Tongue (tissue), 3 donors: Measurements from ENCODE around the gene GRXCR1. TPM values are rescaled to one million over a fixed set of nuclear protein-coding genes. Genes with fewer than 3 reads are reported as not detected.

Experiments used
- DNase-seq: peaks from one replicate; pipeline ENCODE4 v3.0.0-alpha.2; 2015
- small RNA-seq: library from RNA; depleted of rRNA; stranded (forward); fragments of <200 nt; gene quantifications from one replicate; pipeline ENCODE3, GENCODE V24; 2014; ENCODE audit warnings: low replicate concordance
- total RNA-seq: library from RNA; depleted of rRNA; stranded (reverse); fragments of >200 nt; gene quantifications from one replicate; pipeline ENCODE4 v1.2.3, GENCODE V29; 2014

GRXCR1 gene
- total RNA-seq, 1 donor from 2014 or later: not detected

GRCh38 chr4:42928582-42928981 is 36.1 kb downstream of the GRXCR1 start:
- no peak for DNase-seq

GRCh38 chr4:42942216-42942615 is 49.7 kb downstream of the GRXCR1 start:
- no peak for DNase-seq

- DNase-seq: no peak
These were observed 53.4 kb downstream of the GRXCR1 start for GRCh38 chr4:42945874-42946273.

DNA sequence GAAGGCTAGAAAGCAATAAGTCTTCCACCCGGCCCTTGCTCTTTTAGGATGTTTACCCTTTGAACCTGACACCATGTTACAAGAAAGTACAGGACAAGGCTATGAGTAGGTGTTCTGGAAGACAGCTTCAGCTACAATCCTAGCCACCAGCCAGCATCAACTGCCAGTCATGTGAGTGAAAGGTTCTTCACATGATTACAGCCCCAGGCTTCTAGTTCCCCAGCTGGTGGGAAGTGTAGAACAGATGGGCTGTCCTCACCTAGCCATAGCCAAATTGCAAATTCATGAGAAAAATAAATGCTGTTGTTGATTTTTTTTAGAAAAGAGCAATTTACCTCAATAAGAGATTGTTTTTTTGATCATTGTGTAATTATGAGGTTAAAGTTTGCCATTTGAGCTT is 60.8 kb downstream of the GRXCR1 start:
- DNase-seq: no peak

- DNase-seq: peak; percentile 3
These were observed 62.6 kb downstream of the GRXCR1 start for GRCh38 chr4:42954963-42955669.

DNA sequence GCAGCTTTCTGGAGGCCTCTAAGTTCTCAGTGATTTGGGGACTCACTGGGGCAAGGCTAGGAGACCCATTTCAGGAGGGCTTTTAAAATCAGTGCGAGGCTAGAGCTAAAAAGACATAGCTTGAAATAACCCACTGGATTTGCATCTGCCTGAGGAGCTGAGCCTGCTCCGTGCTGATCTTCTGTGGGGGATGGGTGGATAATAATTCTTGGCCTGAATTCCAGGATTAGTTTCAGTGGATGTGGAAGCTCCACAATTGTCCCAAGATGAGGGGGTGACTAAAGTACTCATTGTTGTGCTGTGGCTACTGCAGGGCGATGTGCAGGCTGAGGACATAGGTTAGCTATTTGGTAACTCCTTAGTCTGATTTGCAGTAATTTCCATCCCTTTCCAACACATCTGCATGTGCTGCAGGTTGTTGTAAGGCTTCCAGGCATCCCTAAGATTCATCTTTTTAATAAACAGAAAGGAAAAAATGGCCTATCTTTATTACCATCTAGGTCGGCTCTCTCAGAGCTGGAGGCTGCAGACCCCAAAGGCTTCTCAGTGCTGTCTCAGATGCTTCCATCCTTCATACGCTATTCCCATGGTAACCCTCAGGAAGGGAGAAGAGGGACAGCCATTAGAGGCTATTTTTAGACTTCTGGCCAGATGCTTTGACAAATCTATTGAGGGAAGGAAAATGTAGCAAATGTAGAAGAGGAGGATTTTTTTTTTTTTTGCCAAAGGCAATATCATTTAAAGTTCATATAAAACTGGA is 63.4 kb downstream of the GRXCR1 start:
- no peak for DNase-seq

DNA sequence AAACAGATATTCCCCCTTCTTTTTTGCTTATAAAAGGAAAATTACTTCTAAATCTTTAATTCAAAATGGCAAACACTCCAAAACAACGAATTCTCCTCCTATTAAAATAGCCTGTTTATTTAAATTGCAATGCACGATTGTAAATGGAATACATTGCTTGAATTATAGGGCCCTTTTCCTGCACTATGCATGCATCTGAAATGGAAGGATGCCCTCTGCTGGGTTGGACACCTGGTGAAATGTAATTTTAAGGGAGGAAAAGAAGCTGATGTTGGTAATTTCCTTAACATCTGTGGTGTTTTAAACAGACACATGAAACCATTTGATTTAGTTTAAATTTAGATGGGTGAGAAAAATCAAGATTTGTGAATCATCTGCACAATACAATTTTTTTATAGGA is 72.8 kb downstream of the GRXCR1 start:
- DNase-seq: peak; percentile 15

DNA sequence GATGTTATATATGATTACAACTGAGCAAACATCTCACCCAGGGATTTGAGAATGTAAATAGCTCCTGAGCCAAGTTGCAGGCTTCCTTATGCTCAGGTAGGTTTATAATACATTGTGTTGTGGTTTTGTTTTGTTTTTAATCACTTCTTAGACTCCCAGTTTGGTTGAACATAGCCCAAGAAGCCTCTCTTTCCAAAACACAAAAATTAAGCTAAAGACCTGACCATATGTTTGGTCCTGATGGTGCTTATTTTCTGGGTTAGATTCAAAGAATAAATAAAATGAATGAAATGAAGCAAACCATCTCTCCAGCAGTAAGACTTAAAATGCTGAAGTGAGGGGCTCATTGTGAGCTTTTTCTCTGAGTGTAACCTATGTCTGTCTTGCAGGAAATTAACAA is 93.5 kb downstream of the GRXCR1 start:
- peak; percentile 0 for DNase-seq

DNA sequence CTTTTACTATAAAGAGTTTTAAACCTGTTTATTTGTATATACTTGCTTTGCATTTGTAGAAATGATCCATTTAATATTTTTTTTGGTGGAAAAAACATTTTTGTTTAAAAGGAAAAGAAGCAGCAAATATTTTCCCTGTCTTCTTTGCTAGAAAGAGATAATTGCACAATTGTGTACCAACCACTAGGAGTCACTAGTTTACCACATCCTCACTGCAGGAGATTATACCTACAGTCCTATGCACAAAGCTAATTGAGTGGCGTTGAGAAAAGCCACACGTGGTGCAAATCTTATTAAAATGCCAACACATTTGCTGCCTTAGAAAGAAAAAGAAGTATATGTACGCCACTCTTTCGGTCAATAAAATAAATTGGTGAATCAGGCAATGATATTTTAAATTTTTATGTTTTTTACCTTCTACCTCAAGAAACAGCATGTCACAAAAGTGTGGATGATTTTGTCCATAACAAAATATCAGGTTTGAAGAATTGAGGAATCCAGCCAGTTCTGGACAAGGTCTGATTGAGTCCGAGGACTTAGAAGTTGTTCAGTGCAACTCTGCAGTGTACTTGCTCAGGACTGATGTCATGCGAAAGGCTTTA is 102.9 kb downstream of the GRXCR1 start:
- DNase-seq: peak; percentile 23

GRCh38 chr4:43008793-43009192 is 116.3 kb downstream of the GRXCR1 start:
- DNase-seq: no peak

DNA sequence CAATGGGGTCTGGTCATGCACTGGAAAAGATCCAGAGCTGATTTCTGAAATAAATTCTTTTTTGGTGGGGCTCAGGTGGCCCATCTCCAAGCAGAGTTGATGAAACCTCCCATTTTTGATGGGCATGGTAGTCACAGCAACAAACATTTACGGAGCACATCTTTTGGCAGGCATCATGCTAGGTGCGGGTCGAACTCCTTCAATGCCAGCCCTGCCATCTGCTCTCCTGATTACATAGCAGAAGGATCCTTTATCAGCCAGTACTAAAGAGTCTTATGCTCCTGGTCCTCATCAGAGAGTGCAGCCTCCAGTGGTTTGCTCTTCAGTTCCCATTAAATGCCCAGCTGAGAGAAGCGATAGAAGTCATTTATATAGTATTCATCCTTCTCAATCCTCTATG is 121.7 kb downstream of the GRXCR1 start:
- DNase-seq: no peak

DNA sequence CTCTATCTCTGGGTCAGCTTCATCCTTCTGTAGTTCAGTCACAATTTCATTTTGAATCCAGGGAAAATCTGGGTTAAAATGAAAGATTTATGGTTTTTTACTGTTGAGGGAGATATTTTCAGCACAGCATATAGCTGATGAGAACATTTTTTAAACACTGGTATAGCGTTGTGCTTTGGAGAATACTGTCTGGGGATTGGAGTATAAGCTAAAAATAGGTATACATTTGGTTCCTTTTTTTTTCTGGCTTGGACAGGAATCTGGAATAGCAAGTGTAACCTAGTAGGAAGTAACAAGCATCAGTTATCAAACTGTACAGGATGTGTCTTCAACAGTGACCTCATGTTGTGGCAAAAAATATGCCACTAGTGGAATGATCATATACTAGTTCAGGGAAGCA is 149.1 kb downstream of the GRXCR1 start:
- DNase-seq: no peak

DNA sequence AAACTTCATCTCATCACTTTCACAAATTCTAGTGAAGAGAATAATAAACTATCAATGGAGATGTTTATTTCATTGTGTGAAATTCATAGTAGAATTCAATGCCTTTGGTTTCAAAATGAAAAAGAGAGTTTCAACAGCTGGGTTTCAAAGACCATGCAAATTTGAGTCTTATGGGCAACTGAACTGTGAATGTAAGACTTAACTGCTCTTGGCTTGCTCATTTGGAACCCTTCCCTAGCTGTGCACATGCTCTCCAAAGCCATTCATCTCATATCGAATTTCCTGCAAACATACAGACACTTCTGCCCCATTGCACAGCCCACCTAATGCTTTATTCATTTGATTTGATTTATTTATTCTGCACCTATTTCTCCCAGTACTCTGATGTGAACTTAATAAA is 154.5 kb downstream of the GRXCR1 start:
- peak; percentile 90 for DNase-seq

GRCh38 chr4:43048570-43048969 is 156.1 kb downstream of the GRXCR1 start:
- no peak for DNase-seq

DNA sequence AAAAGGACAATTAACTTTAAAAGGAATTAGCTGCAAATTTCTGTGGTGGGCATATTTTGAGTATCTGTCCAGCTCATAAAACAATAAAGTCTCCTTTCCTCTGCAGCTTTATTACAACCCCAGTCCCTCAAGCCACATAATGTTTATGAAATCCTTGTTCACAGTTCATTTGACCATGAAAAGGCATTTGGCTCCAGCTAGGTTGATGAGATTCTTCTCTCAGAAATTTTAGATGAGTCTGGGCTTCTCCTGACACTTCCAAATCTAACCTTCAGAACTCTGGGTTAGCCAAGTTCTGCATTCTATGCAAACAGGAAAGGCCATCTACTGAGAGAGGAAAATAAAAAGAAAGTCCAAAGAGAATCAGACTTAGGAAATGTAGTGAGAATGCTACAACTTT is 156.8 kb downstream of the GRXCR1 start:
- DNase-seq: peak; percentile 55

- no peak for DNase-seq
These were observed 173.9 kb downstream of the GRXCR1 start for GRCh38 chr4:43066415-43066814.

DNA sequence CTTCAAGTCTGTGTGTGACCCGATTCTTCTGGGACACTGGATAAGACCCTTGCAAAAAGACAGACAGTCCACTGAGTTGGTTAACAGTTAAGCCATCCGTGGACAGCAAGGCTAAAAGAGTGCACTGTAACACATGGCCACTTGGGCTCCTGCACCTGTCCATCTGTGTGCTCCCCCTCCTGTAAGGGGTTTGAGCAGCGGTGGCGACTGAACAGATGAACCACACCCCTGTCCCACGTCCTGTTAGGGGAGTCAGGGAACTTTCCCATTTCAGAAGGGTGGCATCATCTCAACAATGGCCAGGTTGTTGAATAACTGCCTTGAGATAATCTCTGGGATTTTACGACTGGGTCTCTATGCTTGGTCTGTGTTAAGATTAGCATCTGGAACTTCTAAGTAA is 178.6 kb downstream of the GRXCR1 start:
- no peak for DNase-seq

Small RNA genes within 50 kb of the gene (small RNA-seq; reads per million reads assigned to genes)
- not detected for gene RN7SKP82

Other genes starting within 250 kb of the GRXCR1 start
- gene ATP8A1, start 235.6 kb upstream of the GRXCR1 start, total RNA-seq: 14.8 TPM